ENCODE results near the gene ANKS4B.

ANKS4B gene

DNA sequence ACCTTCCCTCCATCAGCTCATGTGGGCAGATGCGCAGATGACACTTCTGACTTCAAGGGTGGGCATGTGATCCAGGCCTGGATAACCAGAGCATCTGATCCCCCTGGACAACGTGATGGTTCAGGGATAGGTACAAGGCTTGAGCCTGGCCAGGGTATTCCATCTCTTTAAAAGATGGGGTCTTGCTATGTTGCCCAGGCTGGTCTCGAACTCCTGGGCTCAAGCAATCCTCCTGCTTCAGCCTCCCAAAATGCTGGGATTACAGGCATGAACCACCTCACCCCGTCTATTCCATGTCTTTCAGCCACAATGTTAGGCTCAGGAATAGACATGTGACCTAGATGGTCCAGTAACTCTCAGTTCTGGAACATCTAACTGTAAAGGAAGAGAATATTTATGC, 23.8 kb downstream of the ANKS4B start:
- Histone ChIP-seq H3K4me1 (ENCODE audit: control insufficient read depth, insufficient read depth, low read length) (no peaks in the 10 kb centered on the region), H3K9me3 (ENCODE audit: control insufficient read depth, insufficient read depth, low read depth, low read length) (no peaks in the 10 kb centered on the region), H3K27ac (ENCODE audit: extremely low read depth, low read depth, low read length) (no peak overlapping the region), H3K4me3 (ENCODE audit: low read depth, low read length) (no peak overlapping the region), H3K36me3 (ENCODE audit: control insufficient read depth in 2 of 2, insufficient read depth in 1 of 2, low read length in 2 of 2) (no peaks in the 10 kb centered on the region)
- TF ChIP-seq ZNF223 (tag by site-specific recombination; IDR thresholded peaks at IDR 0.05) (no peak), ZNF175 (tag by site-specific recombination; IDR thresholded peaks at IDR 0.05) (no peak), ZNF660 (tag by site-specific recombination; IDR thresholded peaks at IDR 0.05) (no peak), ZNF501 (tag by site-specific recombination; IDR thresholded peaks at IDR 0.05) (no peak), KLF9 (tag by site-specific recombination; IDR thresholded peaks at IDR 0.05; ENCODE audit: low read depth) (no peak), ZNF121 (tag by site-specific recombination; IDR thresholded peaks at IDR 0.05) (0 out of 2 replicates have a peak, but pooled peaks have one; percentile 20)
- ChIA-PET CTCF (interaction anchor here (1.5 kb wide), 1 partner anchor 68 kb away, joined by 4 read pairs; no protein-coding TSS in a partner anchor), POLR2A (no interaction called here)

- Histone ChIP-seq H3K4me3 (ENCODE audit: low read depth, low read length) (no peak overlapping the region), H3K27ac (ENCODE audit: extremely low read depth, low read depth, low read length) (no peak overlapping the region), H3K36me3 (ENCODE audit: control insufficient read depth in 2 of 2, insufficient read depth in 1 of 2, low read length in 2 of 2) (no peaks in the 10 kb centered on the region), H3K9me3 (ENCODE audit: control insufficient read depth, insufficient read depth, low read depth, low read length) (no peaks in the 10 kb centered on the region), H3K4me1 (ENCODE audit: control insufficient read depth, insufficient read depth, low read length) (peaks cover 3% of the 10 kb centered on the region; the same call in 1 of the 2 replicates)
- ChIA-PET CTCF (interaction anchor here (0.9 to 1.1 kb wide), 2 partner anchors 17 to 1059 kb away, joined by 3 read pairs; partner anchors contain the start of gene CRYM), POLR2A (no interaction called here)
- TF ChIP-seq, protein P1, sequence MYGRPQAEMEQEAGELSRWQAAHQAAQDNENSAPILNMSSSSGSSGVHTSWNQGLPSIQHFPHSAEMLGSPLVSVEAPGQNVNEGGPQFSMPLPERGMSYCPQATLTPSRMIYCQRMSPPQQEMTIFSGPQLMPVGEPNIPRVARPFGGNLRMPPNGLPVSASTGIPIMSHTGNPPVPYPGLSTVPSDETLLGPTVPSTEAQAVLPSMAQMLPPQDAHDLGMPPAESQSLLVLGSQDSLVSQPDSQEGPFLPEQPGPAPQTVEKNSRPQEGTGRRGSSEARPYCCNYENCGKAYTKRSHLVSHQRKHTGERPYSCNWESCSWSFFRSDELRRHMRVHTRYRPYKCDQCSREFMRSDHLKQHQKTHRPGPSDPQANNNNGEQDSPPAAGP (tag by site-specific recombination; IDR thresholded peaks at IDR 0.05) = no peak
- TF ChIP-seq, protein P2, sequence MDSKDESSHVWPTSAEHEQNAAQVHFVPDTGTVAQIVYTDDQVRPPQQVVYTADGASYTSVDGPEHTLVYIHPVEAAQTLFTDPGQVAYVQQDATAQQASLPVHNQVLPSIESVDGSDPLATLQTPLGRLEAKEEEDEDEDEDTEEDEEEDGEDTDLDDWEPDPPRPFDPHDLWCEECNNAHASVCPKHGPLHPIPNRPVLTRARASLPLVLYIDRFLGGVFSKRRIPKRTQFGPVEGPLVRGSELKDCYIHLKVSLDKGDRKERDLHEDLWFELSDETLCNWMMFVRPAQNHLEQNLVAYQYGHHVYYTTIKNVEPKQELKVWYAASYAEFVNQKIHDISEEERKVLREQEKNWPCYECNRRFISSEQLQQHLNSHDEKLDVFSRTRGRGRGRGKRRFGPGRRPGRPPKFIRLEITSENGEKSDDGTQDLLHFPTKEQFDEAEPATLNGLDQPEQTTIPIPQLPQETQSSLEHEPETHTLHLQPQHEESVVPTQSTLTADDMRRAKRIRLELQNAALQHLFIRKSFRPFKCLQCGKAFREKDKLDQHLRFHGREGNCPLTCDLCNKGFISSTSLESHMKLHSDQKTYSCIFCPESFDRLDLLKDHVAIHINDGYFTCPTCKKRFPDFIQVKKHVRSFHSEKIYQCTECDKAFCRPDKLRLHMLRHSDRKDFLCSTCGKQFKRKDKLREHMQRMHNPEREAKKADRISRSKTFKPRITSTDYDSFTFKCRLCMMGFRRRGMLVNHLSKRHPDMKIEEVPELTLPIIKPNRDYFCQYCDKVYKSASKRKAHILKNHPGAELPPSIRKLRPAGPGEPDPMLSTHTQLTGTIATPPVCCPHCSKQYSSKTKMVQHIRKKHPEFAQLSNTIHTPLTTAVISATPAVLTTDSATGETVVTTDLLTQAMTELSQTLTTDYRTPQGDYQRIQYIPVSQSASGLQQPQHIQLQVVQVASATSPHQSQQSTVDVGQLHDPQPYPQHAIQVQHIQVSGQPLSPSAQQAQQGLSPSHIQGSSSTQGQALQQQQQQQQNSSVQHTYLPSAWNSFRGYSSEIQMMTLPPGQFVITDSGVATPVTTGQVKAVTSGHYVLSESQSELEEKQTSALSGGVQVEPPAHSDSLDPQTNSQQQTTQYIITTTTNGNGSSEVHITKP (tag by site-specific recombination; IDR thresholded peaks at IDR 0.05) = peak; percentile 58
- TF ChIP-seq ZNF677 (tag by site-specific recombination; IDR thresholded peaks at IDR 0.05) = no peak
- TF ChIP-seq ZBTB6 (tag by site-specific recombination; IDR thresholded peaks at IDR 0.05) = peak; percentile 32; the same call in 1 of the 2 replicates
- peak; percentile 67; the same call in 1 of the 2 replicates for TF ChIP-seq ZBTB48 (tag by site-specific recombination; IDR thresholded peaks at IDR 0.05)
Observed at GRCh38 chr16:21260870-21261791, 27.6 kb downstream of the ANKS4B start.

GRCh38 chr16:21262779-21263639, 29.5 kb downstream of the ANKS4B start:
- POLR2A ChIA-PET = no interaction called here
- no peak overlapping the region for H3K27ac ChIP-seq (ENCODE audit: extremely low read depth, low read depth, low read length)
- TF ChIP-seq, protein P3, sequence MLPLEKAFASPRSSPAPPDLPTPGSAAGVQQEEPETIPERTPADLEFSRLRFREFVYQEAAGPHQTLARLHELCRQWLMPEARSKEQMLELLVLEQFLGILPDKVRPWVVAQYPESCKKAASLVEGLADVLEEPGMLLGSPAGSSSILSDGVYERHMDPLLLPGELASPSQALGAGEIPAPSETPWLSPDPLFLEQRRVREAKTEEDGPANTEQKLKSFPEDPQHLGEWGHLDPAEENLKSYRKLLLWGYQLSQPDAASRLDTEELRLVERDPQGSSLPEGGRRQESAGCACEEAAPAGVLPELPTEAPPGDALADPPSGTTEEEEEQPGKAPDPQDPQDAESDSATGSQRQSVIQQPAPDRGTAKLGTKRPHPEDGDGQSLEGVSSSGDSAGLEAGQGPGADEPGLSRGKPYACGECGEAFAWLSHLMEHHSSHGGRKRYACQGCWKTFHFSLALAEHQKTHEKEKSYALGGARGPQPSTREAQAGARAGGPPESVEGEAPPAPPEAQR (tag by site-specific recombination; IDR thresholded peaks at IDR 0.05) = no peak
- no peak for TF ChIP-seq ZNF701 (tag by site-specific recombination; IDR thresholded peaks at IDR 0.05)
- TF ChIP-seq PRDM6 (tag by site-specific recombination; IDR thresholded peaks at IDR 0.05) = no peak
- TF ChIP-seq ZNF26 (tag by site-specific recombination; IDR thresholded peaks at IDR 0.05) = no peak
- no peak for TF ChIP-seq ZNF266 (tag by site-specific recombination; IDR thresholded peaks at IDR 0.05; ENCODE audit: low read depth)
- TF ChIP-seq ZBTB21 (tag by site-specific recombination; IDR thresholded peaks at IDR 0.05) = no peak

More at GRCh38 chr16:21262779-21263639, 29.5 kb downstream of the ANKS4B start:
- CTCF ChIA-PET = interaction anchor here (1.0 kb wide), 1 partner anchor 38 kb away, joined by 4 read pairs; no protein-coding TSS in a partner anchor
- Histone ChIP-seq H3K4me1 (ENCODE audit: control insufficient read depth, insufficient read depth, low read length) (peaks cover 3% of the 10 kb centered on the region; the same call in 1 of the 2 replicates), H3K36me3 (ENCODE audit: control insufficient read depth in 2 of 2, insufficient read depth in 1 of 2, low read length in 2 of 2) (no peaks in the 10 kb centered on the region), H3K9me3 (ENCODE audit: control insufficient read depth, insufficient read depth, low read depth, low read length) (no peaks in the 10 kb centered on the region), H3K4me3 (ENCODE audit: low read depth, low read length) (no peak overlapping the region)

Measured in HEK293 (cell line).